Suprapubic skin (tissue), 3 donors: Measurements from ENCODE around the gene CHST11.

Experiments
- CTCF ChIP-seq, 2 donors: fragments of 200-600 bp in 1 of 2; fragments of 450-650 bp in 1 of 2; sonication (generic) in 1 of 2; IDR thresholded peaks; one replicate each; pipeline ENCODE4 v1.5.1; 2016 to 2019; ENCODE audit warnings: antibody characterized with exemption in 2 of 2, mild to moderate bottlenecking in 1 of 2, moderate library complexity in 1 of 2
- EP300 ChIP-seq: sonication (generic); formaldehyde crosslinking; IDR thresholded peaks from one replicate; pipeline ENCODE4 v1.6.1; 2017; ENCODE audit warnings: antibody characterized with exemption
- POLR2A ChIP-seq, 2 donors: fragments of 450-650 bp; IDR thresholded peaks; one replicate each; pipeline ENCODE4 v1.6.1; 2017; ENCODE audit warnings: antibody characterized with exemption in 2 of 2, mild to moderate bottlenecking in 2 of 2, moderate library complexity in 2 of 2

GRCh38 chr12:104701301-104701700 is 244.6 kb downstream of the CHST11 start:
- TF ChIP-seq CTCF (IDR thresholded peaks at IDR 0.05) (no peak), POLR2A (IDR thresholded peaks at IDR 0.05) (no peak), EP300 (no peak)
